Ovary (tissue), 3 donors: ENCODE results near the gene IRX6.

Source experiments
- CTCF ChIP-seq, 3 donors: fragments of 450-650 bp in 2 of 3; fragments of 200-600 bp in 1 of 3; IDR thresholded peaks; one replicate each; pipeline versions ENCODE4 v1.5.1 to v1.8.0; 2016 to 2022; ENCODE audit warnings: antibody characterized with exemption in 3 of 3, mild to moderate bottlenecking in 1 of 3
- EP300 ChIP-seq: sonication (generic); formaldehyde crosslinking; IDR thresholded peaks from one replicate; pipeline ENCODE4 v1.6.1; 2017; ENCODE audit warnings: antibody characterized with exemption
- POLR2A ChIP-seq: fragments of 450-650 bp; IDR thresholded peaks from one replicate; pipeline ENCODE4 v1.6.1; 2017; ENCODE audit warnings: antibody characterized with exemption, mild to moderate bottlenecking, moderate library complexity
- donor health status: DM: no; HTN: no; CAD: no.

- no peak for TF ChIP-seq CTCF (IDR thresholded peaks at IDR 0.05)
- TF ChIP-seq EP300 = no peak
- TF ChIP-seq POLR2A = no peak
These were observed 21.4 kb upstream of the IRX6 start for GRCh38 chr16:55302635-55303034.
